Hepatocyte (in vitro differentiated cells): ENCODE measurements around the gene CELA2B.
"Not testable (repeated sequence)": the region's sequence is repeated elsewhere in the genome, so short reads cannot be mapped to it uniquely, and the experiment has no call there.

Experiments used
- EZH2phosphoT487 ChIP-seq: fragments of 200-600 bp; sonication (generic); IDR thresholded peaks from one replicate; pipeline ENCODE4 v1.6.1; 2018; ENCODE audit warnings: antibody characterized with exemption, mild to moderate bottlenecking, low read depth, moderate library complexity; ENCODE audit not compliant: unreplicated experiment, severe bottlenecking
- TF ChIP-seq, protein P1 (sequence below): fragments of 200-600 bp; sonication (generic); IDR thresholded peaks from 2 replicates; pipeline ENCODE4 v1.5.1; 2016; ENCODE audit warnings: antibody characterized with exemption, mild to moderate bottlenecking; ENCODE audit not compliant: poor library complexity

DNA sequence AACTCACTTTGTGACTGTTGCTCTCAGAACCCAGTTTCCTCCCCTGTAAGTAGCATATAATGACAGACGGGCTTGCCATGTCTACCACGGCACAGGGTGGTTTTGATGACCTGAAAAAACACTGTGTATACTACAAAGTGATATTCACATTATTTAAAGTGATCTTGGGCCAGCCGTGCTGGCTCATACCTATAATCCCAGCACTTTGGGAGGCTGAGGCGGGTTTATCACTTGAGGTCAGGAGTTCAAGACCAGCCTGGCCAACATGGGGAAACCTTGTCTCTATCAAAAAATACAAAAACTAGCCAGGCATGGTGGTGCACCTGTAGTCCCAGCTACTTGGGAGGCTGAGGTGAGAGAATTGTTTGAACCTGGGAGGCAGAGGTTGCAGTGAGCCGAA is 38.7 kb downstream of the CELA2B start:
- TF ChIP-seq, protein P1, sequence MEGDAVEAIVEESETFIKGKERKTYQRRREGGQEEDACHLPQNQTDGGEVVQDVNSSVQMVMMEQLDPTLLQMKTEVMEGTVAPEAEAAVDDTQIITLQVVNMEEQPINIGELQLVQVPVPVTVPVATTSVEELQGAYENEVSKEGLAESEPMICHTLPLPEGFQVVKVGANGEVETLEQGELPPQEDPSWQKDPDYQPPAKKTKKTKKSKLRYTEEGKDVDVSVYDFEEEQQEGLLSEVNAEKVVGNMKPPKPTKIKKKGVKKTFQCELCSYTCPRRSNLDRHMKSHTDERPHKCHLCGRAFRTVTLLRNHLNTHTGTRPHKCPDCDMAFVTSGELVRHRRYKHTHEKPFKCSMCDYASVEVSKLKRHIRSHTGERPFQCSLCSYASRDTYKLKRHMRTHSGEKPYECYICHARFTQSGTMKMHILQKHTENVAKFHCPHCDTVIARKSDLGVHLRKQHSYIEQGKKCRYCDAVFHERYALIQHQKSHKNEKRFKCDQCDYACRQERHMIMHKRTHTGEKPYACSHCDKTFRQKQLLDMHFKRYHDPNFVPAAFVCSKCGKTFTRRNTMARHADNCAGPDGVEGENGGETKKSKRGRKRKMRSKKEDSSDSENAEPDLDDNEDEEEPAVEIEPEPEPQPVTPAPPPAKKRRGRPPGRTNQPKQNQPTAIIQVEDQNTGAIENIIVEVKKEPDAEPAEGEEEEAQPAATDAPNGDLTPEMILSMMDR, result not testable (repeated sequence)
- TF ChIP-seq EZH2phosphoT487, result not testable (repeated sequence)
